Left lung (tissue), 10 donors: ENCODE results near the gene ERBB4. TPM values are rescaled to one million over a fixed set of nuclear protein-coding genes. Genes with fewer than 3 reads are reported as not detected.

Source experiments
- ATAC-seq: fragments of 200-7000 bp; cut with Tn5 transposase; one replicate; pipeline ENCODE4 v1.9.1; 2020; ENCODE audit warnings: moderate library complexity
- DNase-seq, 4 donors: peaks; one replicate each; pipeline ENCODE4 v3.0.0-alpha.2; 2013 to 2020
- H3K27ac ChIP-seq, 2 donors: fragments of 200-600 bp; sonication (generic) in 1 of 2; one replicate each; pipeline versions ENCODE4 v1.5.0 to v1.8.0; 2020 to 2021
- H3K27me3 ChIP-seq, 2 donors: fragments of 200-600 bp; sonication (generic) in 1 of 2; one replicate each; pipeline versions ENCODE4 v1.5.0 to v1.8.0; 2020 to 2021
- H3K36me3 ChIP-seq, 2 donors: fragments of 200-600 bp; sonication (generic) in 1 of 2; one replicate each; pipeline versions ENCODE4 v1.5.0 to v1.8.0; 2020 to 2021
- H3K4me1 ChIP-seq, 2 donors: fragments of 200-600 bp; one replicate each; pipeline ENCODE4 v1.8.0; 2021
- H3K4me3 ChIP-seq, 2 donors: fragments of 200-600 bp; sonication (generic) in 1 of 2; one replicate each; pipeline versions ENCODE4 v1.5.0 to v1.8.0; 2020 to 2021; ENCODE audit warnings: mild to moderate bottlenecking in 1 of 2
- H3K9me3 ChIP-seq, 2 donors: fragments of 200-600 bp; sonication (generic) in 1 of 2; one replicate each; pipeline versions ENCODE4 v1.5.0 to v1.8.0; 2020 to 2021
- intact Hi-C, 2 donors: fragments of 100-400 bp; cut with DNase I; formaldehyde crosslinking; loops; one replicate each; pipeline versions ENCODE4 v1.11.2 to v1.14.2; 2022
- polyA plus RNA-seq, 6 donors: library from polyadenylated mRNA; unstranded; fragments of 120-200 nt; gene quantifications; one replicate each; pipeline ENCODE4 v1.2.1, GENCODE V29; 2013; ENCODE audit not compliant: insufficient read length in 6 of 6
- total RNA-seq, 2 donors: library from RNA; stranded (reverse); fragmentation: NEBNext Ultra II Directional; extraction: Animal tissue kit (Norgen Biotek cat#: 25700); gene quantifications; one replicate each; pipeline ENCODE4 v1.2.1, GENCODE V29; 2021
- TF ChIP-seq, protein P1 (sequence below), 2 donors: fragments of 200-600 bp; sonication (generic) in 1 of 2; IDR thresholded peaks; one replicate each; pipeline versions ENCODE4 v1.5.0 to v1.8.0; 2021; ENCODE audit warnings: antibody characterized with exemption in 2 of 2
- donor health status: DM: no; HTN: yes; CAD: no.
- donor health status: DM: no; HTN: no; CAD: no.

Gene ERBB4
- total and polyA plus RNA-seq, 8 donors, result 0.89 to 16.0 (median 1.4) TPM

DNA sequence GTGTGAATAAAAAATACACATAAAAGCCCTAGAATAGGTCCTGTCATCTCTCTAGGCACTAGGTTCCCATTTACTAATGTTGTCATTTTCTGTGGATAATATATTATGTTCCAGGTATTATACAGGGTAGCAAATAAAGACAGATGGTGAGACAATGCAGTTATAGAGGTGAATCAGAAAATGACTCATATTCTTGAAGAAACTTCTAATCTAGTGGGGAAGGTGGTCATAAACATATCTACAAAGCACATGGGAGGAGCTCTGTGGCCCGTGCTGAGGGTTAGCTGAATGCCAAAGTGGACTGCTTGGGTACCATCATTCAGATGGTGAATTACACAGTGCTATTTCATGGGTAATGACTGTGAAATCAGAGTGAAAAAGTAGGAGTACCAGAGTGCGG is 700.9 kb downstream of the ERBB4 start:
- intact Hi-C loops, result no loop called here

DNA sequence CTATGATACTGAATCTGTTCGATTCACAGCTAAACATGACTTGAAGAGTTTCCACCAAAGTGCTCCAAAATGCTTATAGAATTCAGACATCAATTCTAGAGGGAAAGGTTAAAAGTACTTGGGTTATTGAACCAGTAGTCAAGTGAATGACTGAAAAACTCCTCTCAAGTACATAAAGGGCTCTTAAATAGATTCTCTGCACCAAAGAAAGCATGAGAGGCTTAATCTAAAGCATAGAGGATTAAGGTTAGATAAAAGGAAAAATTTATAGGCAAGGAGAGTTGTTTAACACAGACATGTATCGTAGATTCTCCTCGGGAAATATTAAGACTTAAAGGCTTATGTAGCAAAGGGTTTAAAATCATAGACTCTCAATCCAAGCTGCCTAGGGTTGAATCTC is 701.4 kb downstream of the ERBB4 start:
- TF ChIP-seq, protein P1, sequence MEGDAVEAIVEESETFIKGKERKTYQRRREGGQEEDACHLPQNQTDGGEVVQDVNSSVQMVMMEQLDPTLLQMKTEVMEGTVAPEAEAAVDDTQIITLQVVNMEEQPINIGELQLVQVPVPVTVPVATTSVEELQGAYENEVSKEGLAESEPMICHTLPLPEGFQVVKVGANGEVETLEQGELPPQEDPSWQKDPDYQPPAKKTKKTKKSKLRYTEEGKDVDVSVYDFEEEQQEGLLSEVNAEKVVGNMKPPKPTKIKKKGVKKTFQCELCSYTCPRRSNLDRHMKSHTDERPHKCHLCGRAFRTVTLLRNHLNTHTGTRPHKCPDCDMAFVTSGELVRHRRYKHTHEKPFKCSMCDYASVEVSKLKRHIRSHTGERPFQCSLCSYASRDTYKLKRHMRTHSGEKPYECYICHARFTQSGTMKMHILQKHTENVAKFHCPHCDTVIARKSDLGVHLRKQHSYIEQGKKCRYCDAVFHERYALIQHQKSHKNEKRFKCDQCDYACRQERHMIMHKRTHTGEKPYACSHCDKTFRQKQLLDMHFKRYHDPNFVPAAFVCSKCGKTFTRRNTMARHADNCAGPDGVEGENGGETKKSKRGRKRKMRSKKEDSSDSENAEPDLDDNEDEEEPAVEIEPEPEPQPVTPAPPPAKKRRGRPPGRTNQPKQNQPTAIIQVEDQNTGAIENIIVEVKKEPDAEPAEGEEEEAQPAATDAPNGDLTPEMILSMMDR (IDR thresholded peaks at IDR 0.05), result no peak
- DNase-seq (no peak), ATAC-seq (no peak)
- no peaks in the 10 kb centered on the region for H3K4me1 ChIP-seq
- H3K36me3 ChIP-seq, result no peaks in the 10 kb centered on the region
- no peaks in the 10 kb centered on the region for H3K27me3 ChIP-seq
- intact Hi-C loops, result no loop called here
- H3K4me3 ChIP-seq, result no peak overlapping the region
- no peak overlapping the region for H3K27ac ChIP-seq
- no peaks in the 10 kb centered on the region for H3K9me3 ChIP-seq

More for the DNA sequence above, 700.9 kb downstream of the ERBB4 start:
- Histone ChIP-seq H3K4me3 (no peak overlapping the region), H3K4me1 (no peaks in the 10 kb centered on the region), H3K27me3 (no peaks in the 10 kb centered on the region), H3K27ac (no peak overlapping the region), H3K36me3 (no peaks in the 10 kb centered on the region), H3K9me3 (no peaks in the 10 kb centered on the region)
- TF ChIP-seq, protein P1 (IDR thresholded peaks at IDR 0.05), result no peak
- DNase-seq, result no peak
- ATAC-seq, result no peak

DNA sequence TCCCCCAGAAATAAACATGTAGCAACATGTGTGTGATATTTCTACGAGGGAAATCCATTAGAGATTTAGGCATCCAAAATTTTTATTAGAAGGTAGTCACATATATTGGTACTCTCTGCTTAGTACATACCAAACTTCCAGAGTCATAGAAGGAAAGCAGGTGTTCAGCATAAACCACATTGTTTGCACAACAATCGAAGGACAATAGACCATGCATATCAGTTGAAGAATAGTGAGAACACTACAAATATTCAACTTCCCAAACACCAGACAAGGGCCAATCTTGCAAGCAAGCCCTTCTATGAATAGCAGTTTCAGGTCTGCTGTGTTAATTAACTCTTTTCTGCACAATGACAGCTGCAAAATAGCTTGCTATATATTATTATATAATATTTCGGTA is 702.2 kb downstream of the ERBB4 start:
- DNase-seq, result no peak
- ATAC-seq, result peak; percentile 82
- Histone ChIP-seq H3K4me1 (no peaks in the 10 kb centered on the region), H3K27me3 (no peaks in the 10 kb centered on the region), H3K27ac (no peak overlapping the region), H3K36me3 (no peaks in the 10 kb centered on the region), H3K4me3 (no peak overlapping the region), H3K9me3 (no peaks in the 10 kb centered on the region)
- intact Hi-C loops, result no loop called here
- TF ChIP-seq, protein P1 (IDR thresholded peaks at IDR 0.05), result no peak

DNA sequence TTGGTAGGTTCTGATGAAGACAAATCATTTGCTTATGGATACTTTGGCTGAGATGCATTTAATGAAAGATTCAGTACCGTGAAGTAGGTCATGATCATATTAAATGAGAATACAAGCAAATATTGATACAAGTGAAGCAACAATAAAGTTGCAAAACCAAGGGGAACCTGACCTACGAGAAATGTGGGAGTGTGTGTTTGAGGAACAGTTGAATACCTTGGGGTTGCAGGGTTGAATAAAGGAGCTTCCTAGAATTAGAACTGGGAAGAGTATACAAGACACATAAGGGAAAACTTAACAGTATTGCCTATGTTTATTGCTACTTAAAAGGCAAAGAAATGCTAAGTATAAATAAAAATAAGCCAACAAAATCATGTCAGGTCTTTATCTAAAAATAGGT is 702.9 kb downstream of the ERBB4 start:
- Histone ChIP-seq H3K27ac (no peak overlapping the region), H3K4me3 (no peak overlapping the region), H3K4me1 (no peaks in the 10 kb centered on the region), H3K27me3 (no peaks in the 10 kb centered on the region), H3K36me3 (no peaks in the 10 kb centered on the region), H3K9me3 (no peaks in the 10 kb centered on the region)
- ATAC-seq (peak; percentile 50), DNase-seq (no peak)
- TF ChIP-seq, protein P1 (IDR thresholded peaks at IDR 0.05), result no peak
- intact Hi-C loops, result no loop called here

DNA sequence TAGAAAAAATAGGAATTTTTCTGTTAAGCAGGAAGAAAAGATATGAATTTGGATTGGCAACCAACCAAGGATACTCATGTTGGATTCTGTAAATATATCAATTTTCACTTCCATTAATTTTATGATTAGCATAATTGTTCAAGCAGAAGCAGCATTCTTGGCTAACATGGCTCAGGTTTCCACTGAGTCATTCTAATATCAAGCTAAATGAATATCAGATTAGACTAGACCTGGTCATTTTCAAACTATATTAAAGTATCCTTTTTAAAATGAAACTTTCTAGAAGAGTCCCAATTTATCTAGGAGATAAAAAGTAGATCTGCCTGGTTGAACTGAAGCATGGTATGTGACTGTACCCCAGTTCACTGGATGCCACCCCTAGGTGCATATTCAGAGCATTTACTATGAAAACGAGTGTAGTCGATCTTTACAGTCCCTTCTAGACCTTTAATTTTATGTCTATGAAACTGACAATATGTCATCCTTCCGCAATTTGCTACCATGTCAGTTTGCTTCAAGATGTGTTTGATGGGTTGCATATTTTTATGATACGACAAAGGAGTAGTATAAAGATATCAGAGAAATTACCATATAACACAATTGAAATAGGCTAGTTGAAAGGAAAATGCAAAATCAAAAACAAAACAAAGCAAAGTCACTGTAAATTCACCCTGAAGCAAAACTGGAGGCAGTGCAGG is 704.9 kb downstream of the ERBB4 start:
- TF ChIP-seq, protein P1 (IDR thresholded peaks at IDR 0.05), result no peak
- DNase-seq, result no peak

More for the DNA sequence above, 704.9 kb downstream of the ERBB4 start:
- intact Hi-C loops, result no loop called here
- no peaks in the 10 kb centered on the region for H3K36me3 ChIP-seq
- H3K4me3 ChIP-seq, result no peak overlapping the region
- no peaks in the 10 kb centered on the region for H3K9me3 ChIP-seq
- H3K4me1 ChIP-seq, result no peaks in the 10 kb centered on the region
- no peak overlapping the region for H3K27ac ChIP-seq
- no peaks in the 10 kb centered on the region for H3K27me3 ChIP-seq
- no peak for ATAC-seq
